Astrocyte of the spinal cord (primary cell): ENCODE results near the gene SMIM44.
A peak's percentile ranks its signal among the peaks of the same experiment; 100 is the strongest.

Source experiments
- DNase-seq: peaks from one replicate; pipeline ENCODE4 v3.0.0; 2011; ENCODE audit warnings: low read depth, low spot score
- H3K4me3 ChIP-seq: 2 replicates; pipeline ENCODE4 v1.5.1; 2011; ENCODE audit warnings: low read depth, mild to moderate bottlenecking, low read length, moderate library complexity
- CTCF ChIP-seq: IDR thresholded peaks from 2 replicates; pipeline ENCODE4 v1.5.1; 2012; ENCODE audit warnings: low read depth, mild to moderate bottlenecking, low read length, inconsistent platforms
- in situ Hi-C: cut with HindIII; loops from 2 replicates; pipeline ENCODE4 v1.10.0; 2017; ENCODE audit warnings: low sequenced_read_pairs

SMIM44 gene

GRCh38 chr19:3517638-3518037 is 34.4 kb upstream of the SMIM44 start:
- in situ Hi-C loops, result no loop called here
- H3K4me3 ChIP-seq, result no peak overlapping the region
- no peak for TF ChIP-seq CTCF
- no peak for DNase-seq

GRCh38 chr19:3516675-3517207 is 33.5 kb upstream of the SMIM44 start:
- no peak overlapping the region for H3K4me3 ChIP-seq
- TF ChIP-seq CTCF, result no peak
- in situ Hi-C loops, result no loop called here
- no peak for DNase-seq

- H3K4me3 ChIP-seq, result no peak overlapping the region
- no peak for TF ChIP-seq CTCF
- DNase-seq, result peak; percentile 23
- in situ Hi-C loops, result no loop called here
Observed at GRCh38 chr19:3515891-3516422, 32.7 kb upstream of the SMIM44 start.

GRCh38 chr19:3514930-3515329 is 31.7 kb upstream of the SMIM44 start:
- H3K4me3 ChIP-seq, result no peak overlapping the region
- in situ Hi-C loops, result no loop called here
- no peak for DNase-seq
- TF ChIP-seq CTCF, result no peak

- TF ChIP-seq CTCF, result peak; percentile 5
- DNase-seq, result no peak
- in situ Hi-C loops, result no loop called here
- H3K4me3 ChIP-seq, result no peak overlapping the region
Observed at GRCh38 chr19:3513229-3514140, 30.2 kb upstream of the SMIM44 start.

GRCh38 chr19:3512562-3513228 is 29.5 kb upstream of the SMIM44 start:
- no peak for DNase-seq

More at GRCh38 chr19:3512562-3513228, 29.5 kb upstream of the SMIM44 start:
- no peak for TF ChIP-seq CTCF
- in situ Hi-C loops, result no loop called here
- no peak overlapping the region for H3K4me3 ChIP-seq
